GM13976 (cell line): ENCODE data around the gene SLC29A2.
A peak's percentile ranks its signal among the peaks of the same experiment; 100 is the strongest.
"Not testable (repeated sequence)": the region's sequence is repeated elsewhere in the genome, so short reads cannot be mapped to it uniquely, and the experiment has no call there.

Source experiments
- DNase-seq: peaks from one replicate; pipeline ENCODE4 v3.0.0; 2012; ENCODE audit warnings: low spot score
- in situ Hi-C: fragments of 300-500 bp; cut with MboI; formaldehyde crosslinking; loops from one replicate; pipeline ENCODE4 v1.12.0; 2022; ENCODE audit warnings: low sequenced_read_pairs, mixed read lengths, inconsistent platforms; ENCODE audit not compliant: unreplicated experiment
- TF ChIP-seq, protein P1 (sequence below): IDR thresholded peaks from 2 replicates; pipeline ENCODE4 v1.5.1; 2012; ENCODE audit warnings: borderline replicate concordance, mild to moderate bottlenecking; ENCODE audit not compliant: insufficient read depth; ENCODE audit errors: extremely low read depth, missing control alignments, control extremely low read depth

Gene SLC29A2

DNA sequence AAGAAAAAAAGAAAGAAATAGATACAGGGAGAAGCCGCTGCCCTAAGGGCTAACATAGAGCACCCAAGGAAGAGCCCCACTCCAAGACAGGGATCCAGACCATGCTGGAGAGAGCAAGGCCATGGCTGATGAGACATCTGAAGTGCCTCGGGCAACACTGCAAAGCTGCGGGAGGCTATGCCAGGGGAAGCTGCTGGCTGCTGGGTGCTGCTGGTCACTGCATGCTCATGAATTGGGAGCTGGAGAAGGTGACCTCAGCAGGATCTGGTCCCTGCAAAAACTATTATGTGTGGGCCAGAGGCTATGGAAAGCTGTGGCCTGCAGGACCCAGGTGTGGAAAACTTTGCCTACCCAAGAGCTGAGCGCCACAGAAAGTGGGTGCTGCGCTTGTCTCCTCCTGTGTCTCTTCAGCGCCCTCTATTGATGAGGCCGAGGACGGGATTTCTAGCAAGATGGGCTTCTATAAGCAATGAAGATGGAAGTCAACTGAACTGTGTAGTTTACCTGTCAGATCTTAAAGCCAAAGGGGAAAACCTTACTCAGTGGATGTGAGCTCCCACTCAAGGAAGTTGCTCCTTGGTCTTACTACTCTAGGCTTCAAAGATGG, 17.3 kb upstream of the SLC29A2 start:
- TF ChIP-seq, protein P1, sequence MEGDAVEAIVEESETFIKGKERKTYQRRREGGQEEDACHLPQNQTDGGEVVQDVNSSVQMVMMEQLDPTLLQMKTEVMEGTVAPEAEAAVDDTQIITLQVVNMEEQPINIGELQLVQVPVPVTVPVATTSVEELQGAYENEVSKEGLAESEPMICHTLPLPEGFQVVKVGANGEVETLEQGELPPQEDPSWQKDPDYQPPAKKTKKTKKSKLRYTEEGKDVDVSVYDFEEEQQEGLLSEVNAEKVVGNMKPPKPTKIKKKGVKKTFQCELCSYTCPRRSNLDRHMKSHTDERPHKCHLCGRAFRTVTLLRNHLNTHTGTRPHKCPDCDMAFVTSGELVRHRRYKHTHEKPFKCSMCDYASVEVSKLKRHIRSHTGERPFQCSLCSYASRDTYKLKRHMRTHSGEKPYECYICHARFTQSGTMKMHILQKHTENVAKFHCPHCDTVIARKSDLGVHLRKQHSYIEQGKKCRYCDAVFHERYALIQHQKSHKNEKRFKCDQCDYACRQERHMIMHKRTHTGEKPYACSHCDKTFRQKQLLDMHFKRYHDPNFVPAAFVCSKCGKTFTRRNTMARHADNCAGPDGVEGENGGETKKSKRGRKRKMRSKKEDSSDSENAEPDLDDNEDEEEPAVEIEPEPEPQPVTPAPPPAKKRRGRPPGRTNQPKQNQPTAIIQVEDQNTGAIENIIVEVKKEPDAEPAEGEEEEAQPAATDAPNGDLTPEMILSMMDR = peak; percentile 82
- peak; percentile 69 for DNase-seq
- in situ Hi-C loops = no loop called here

DNA sequence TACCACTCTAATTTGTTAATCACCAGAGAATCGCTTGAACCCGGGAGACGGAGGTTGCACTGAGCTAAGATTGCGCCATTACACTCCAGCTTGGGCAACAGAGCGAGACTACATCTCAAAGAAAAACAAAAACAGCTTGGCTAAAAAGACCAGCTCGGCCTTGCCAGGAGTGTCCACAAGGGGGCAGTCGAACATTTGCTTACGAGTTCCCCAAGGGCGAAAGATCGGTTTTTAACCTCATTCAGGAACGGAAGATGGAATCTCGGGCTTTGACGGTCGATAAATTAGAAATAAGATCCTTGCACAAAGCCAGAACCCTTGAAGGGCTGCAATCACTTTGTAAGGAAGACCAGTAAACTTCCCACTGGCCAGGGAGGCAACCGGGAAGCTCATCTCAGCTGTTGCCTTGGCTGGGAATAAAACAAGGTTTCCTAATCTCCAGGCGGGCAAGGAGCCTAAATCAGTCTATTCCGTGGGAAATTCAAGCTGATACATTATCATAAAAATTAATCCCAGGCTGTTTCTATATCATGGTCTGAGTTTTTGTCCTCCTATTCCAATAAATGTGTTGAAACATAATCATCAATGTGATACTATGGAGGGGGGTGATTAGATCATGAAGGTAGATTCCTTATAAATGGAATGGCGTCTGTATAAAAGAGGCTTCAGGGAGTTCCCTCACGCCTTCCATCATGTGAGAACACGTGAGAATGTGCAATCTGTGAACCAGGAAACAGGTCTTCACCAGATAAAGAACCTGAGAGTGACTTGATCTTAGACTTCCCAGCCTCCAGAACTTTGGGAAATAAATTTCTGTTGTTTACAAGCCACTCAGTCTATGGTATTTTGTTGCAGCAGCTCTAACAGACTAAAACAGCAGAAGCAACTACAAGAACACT, 14.9 kb upstream of the SLC29A2 start:
- peak; percentile 73 for DNase-seq
- in situ Hi-C loops = no loop called here
- TF ChIP-seq, protein P1 = peak; percentile 89

DNA sequence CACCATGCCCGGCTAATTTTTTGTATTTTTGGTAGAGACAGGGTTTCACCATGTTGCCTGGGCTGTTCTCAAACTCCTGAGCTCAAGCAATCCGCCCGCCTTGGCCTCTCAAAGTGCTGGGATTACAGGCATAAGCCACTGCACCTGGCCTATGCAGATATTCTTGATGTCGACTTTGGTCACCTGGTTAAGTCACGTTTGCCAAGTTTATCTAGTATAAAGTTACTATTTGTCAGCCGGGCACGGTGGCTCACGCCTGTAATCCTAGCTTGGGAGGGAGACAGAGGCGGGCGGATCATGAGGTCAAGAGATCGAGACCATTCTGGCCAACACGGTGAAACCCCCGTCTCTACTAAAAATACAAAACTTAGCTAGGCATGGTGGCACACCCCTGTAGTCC, 12.8 kb upstream of the SLC29A2 start:
- DNase-seq, in situ Hi-C loops: not testable (repeated sequence)

DNA sequence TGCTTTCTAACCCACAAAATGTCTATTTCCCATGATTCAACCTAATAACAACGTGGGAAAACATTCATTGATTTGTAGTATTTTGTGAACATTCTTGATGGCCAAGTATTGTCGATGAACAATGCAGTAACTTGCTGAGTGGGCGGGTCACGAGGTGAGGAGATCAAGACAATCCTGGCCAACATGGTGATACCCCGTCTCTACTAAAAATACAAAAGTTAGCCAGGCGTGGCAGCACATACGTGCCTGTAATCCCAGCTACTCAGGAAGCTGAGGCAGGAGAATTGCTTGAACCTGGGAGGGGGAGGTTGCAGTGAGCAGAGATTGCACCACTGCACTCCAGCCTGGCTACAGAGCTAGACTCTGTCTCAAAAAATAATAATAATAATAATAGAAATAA, 8.7 kb upstream of the SLC29A2 start:
- in situ Hi-C loops, DNase-seq: not testable (repeated sequence)

DNA sequence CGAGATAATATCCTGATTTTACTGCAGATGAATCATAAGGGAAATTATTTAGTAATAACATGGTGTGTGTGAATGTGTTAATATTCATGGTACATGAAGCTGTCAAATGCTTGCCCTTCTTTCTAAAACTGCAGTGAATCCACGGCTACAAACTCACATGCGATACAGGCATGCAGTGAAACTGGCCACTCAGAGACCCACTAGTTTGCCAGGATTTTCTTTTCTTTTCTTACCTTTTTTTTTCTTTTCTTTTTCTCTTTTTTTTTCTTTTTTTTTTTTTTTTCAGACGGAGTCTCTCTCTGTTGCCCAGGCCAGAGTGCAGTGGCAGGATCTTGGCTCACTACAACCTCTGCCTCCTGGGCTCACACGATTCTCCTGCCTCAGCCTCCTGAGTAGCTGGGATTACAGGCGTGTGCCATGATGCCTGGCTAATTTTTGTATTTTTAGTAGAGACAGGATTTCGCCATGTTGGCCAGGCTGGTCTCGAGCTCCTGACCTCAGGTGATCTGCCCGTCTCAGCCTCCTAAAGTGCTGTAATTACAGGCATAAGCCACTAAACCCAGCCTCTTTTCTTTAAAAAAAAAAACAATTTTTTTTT, 2.2 kb upstream of the SLC29A2 start:
- in situ Hi-C loops, DNase-seq: not testable (repeated sequence)

DNA sequence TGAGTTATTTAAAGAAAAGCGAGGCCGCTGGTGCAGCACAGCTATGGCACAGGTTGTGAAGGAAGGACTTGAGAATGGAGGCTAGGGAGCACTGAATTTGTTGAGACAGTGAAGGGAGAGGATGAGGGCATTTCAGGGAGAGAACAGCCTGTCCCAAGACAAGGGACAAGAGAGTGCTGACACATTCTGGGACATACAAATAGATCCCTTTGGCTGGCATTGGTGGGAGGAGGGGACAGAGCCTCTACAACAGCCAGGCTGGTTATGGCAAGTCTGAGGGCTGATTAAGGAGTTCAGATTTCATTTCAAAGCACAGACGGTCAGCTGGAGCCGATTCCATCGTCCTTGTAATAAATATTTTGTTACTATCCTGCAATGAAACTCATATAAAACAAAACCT, 1.7 kb upstream of the SLC29A2 start:
- TF ChIP-seq, protein P1 = no peak
- no peak for DNase-seq
- in situ Hi-C loops = no loop called here

DNA sequence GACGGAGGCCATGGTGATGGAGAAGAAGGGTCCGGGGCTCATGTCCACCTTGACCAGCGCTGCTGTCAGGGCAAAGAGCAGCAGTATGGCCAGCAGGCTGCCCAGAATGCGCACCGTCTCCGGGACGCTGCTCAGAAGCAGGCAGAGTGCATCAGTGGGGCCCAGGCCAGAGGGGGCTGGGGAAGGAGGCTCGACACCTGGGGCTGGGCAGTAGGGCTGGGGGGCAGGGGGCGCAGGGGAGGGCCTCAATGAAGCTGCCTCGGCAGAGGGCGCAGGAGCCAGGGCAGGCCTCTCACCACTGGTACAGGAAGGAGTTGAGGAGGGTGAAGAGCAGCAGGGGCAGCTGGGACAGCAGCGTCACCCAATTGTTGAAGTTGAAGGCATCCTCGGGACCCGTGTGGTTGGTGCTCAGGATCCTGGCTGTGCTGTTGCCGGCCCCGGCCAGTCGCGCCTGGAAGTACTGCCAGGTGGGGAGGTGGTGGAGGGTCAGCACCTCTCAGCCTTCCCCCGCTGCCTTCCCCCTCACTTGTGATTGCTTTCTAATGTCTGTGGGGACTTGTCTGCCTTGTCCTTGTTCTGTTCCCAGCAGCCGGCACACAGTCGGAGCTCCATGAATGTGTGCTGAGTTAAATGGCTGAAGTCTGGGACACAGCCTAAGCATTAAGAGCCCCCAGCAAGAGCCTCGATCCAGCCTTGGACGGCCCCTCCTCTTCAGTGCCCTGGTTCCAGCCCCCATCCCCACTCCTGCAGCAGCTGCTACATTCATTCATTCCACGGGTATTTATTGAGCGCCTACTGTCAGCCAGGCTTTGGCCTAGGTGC, 2.3 kb downstream of the SLC29A2 start:
- TF ChIP-seq, protein P1 = no peak
- in situ Hi-C loops = no loop called here
- no peak for DNase-seq
